Smooth muscle cell (in vitro differentiated cells): ENCODE results near the gene PLAC8L1. TPM values are rescaled to one million over a fixed set of nuclear protein-coding genes. Genes with fewer than 3 reads are reported as not detected.

ENCODE experiments used
- DNase-seq: peaks from one replicate; lab custom pipeline; 2025; ENCODE audit not compliant: unreplicated experiment; lab: John Stamatoyannopoulos, UW
- H2AFZ ChIP-seq: fragments of 200-600 bp; sonication (generic); 2 replicates; pipeline ENCODE4 v1.6.0; 2016; ENCODE audit warnings: antibody characterized with exemption, low read depth, mild to moderate bottlenecking
- H3F3A ChIP-seq: fragments of 200-600 bp; sonication (generic); 2 replicates; pipeline ENCODE4 v1.6.0; 2017; ENCODE audit warnings: antibody characterized with exemption, low read depth
- H3K27ac ChIP-seq: fragments of 200-600 bp; sonication (generic); 2 replicates; pipeline ENCODE4 v1.5.1; 2016; ENCODE audit warnings: low read depth, mild to moderate bottlenecking
- H3K27me3 ChIP-seq: fragments of 200-600 bp; sonication (generic); 2 replicates; pipeline ENCODE4 v1.6.1; 2016; ENCODE audit warnings: low read depth, mild to moderate bottlenecking
- H3K36me3 ChIP-seq: fragments of 200-600 bp; sonication (generic); 2 replicates; pipeline ENCODE4 v1.5.1; 2016; ENCODE audit warnings: low read depth
- H3K4me1 ChIP-seq: fragments of 200-600 bp; sonication (generic); 2 replicates; pipeline ENCODE4 v1.5.1; 2016; ENCODE audit warnings: low read depth
- H3K4me2 ChIP-seq: fragments of 200-600 bp; sonication (generic); 2 replicates; pipeline ENCODE4 v1.6.0; 2016; ENCODE audit warnings: mild to moderate bottlenecking
- H3K4me3 ChIP-seq: fragments of 200-600 bp; sonication (generic); 2 replicates; pipeline ENCODE4 v1.5.1; 2016; ENCODE audit warnings: mild to moderate bottlenecking
- H3K79me2 ChIP-seq: fragments of 200-600 bp; sonication (generic); 2 replicates; pipeline ENCODE4 v1.6.0; 2016; ENCODE audit warnings: low read depth, mild to moderate bottlenecking
- H3K9ac ChIP-seq: fragments of 200-600 bp; sonication (generic); 2 replicates; pipeline ENCODE4 v1.6.0; 2016; ENCODE audit warnings: low read depth
- H3K9me3 ChIP-seq: fragments of 200-600 bp; sonication (generic); replicated peaks from 2 replicates; pipeline ENCODE4 v1.5.1; 2016; ENCODE audit warnings: low read depth
- H4K20me1 ChIP-seq: fragments of 200-600 bp; sonication (generic); 2 replicates; pipeline ENCODE4 v1.6.0; 2016; ENCODE audit warnings: low read depth
- WGBS: methylation state at CpG from one replicate; pipeline ENCODE4 v1.1.7; 2016; ENCODE audit warnings: low lambda C conversion rate; 5-methylcytosine and 5-hydroxymethylcytosine counted together
- polyA plus RNA-seq: library from polyadenylated mRNA; unstranded; fragments of >200 nt; fragmentation: Nextera tagmentation; extraction: Ambion mirVana; gene quantifications from 2 replicates; pipeline ENCODE4 v1.2.1, GENCODE V29; 2016
- total RNA-seq: library from RNA; depleted of rRNA; stranded (reverse); fragments of >200 nt; gene quantifications from 2 replicates; pipeline ENCODE4 v1.2.3, GENCODE V29; 2014
- TF ChIP-seq, protein P1 (sequence below): fragments of 200-600 bp; sonication (generic); IDR thresholded peaks from 2 replicates; pipeline ENCODE4 v1.5.1; 2017; ENCODE audit warnings: borderline replicate concordance, mild to moderate bottlenecking, antibody characterized with exemption; ENCODE audit not compliant: insufficient read depth, poor library complexity, severe bottlenecking

PLAC8L1 gene
- total and polyA plus RNA-seq, 2 experiments from 2014 or later, result 0.35 TPM; not detected in 1

DNA sequence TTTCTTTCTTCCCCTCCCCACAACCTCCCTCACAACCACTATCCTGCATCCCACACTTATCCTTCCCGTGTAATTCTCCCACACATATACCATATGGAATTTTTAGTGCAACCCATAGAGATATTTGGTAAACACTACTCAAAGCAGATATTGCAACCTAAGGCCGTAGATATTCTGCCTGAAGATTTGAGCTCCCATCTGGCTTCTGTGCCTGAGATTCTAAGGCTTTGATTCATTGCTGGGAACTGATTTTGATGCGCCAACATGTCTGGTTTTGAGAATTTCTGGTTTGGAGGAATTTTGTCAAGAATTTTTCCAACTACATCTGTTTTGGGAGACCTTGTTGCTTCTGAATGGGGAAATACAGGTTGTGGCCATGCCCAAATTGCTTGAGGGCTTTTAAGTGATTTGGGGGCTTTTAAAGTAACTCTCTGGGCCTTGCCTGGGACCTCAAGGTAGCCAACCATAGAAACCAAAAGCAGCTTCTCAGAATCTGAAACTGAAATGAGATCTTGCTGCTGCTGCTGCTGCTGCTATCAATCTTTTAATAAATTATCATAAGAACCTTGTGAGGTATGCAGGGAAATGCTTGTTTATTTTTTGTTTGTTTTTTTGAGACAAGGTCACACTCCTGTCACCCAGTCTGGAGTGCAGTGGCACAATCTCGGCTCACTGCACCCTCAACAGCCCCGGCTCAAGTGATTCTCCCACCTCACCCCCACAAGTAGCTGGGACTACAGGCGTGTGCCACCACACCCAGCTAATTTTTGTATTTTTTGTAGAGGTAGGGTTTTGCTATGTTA lies 36.2 kb downstream of the PLAC8L1 start:
- no peak overlapping the region for H3K9ac ChIP-seq
- no peaks in the 10 kb centered on the region for H3K9me3 ChIP-seq
- TF ChIP-seq, protein P1, sequence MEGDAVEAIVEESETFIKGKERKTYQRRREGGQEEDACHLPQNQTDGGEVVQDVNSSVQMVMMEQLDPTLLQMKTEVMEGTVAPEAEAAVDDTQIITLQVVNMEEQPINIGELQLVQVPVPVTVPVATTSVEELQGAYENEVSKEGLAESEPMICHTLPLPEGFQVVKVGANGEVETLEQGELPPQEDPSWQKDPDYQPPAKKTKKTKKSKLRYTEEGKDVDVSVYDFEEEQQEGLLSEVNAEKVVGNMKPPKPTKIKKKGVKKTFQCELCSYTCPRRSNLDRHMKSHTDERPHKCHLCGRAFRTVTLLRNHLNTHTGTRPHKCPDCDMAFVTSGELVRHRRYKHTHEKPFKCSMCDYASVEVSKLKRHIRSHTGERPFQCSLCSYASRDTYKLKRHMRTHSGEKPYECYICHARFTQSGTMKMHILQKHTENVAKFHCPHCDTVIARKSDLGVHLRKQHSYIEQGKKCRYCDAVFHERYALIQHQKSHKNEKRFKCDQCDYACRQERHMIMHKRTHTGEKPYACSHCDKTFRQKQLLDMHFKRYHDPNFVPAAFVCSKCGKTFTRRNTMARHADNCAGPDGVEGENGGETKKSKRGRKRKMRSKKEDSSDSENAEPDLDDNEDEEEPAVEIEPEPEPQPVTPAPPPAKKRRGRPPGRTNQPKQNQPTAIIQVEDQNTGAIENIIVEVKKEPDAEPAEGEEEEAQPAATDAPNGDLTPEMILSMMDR, result no peak
- no peaks in the 10 kb centered on the region for H4K20me1 ChIP-seq
- H3K4me2 ChIP-seq, result no peak overlapping the region
- no peak overlapping the region for H3K27ac ChIP-seq
- no peaks in the 10 kb centered on the region for H3K79me2 ChIP-seq
- no peaks in the 10 kb centered on the region for H3F3A ChIP-seq
- H3K36me3 ChIP-seq, result no peaks in the 10 kb centered on the region
- no peak for DNase-seq
- H3K27me3 ChIP-seq, result peaks cover 21% of the 10 kb centered on the region
- H2AFZ ChIP-seq, result no peak overlapping the region
- no peaks in the 10 kb centered on the region for H3K4me1 ChIP-seq
- 87% methylated on average over 6 of the region's 6 CpGs for WGBS
- no peak overlapping the region for H3K4me3 ChIP-seq

DNA sequence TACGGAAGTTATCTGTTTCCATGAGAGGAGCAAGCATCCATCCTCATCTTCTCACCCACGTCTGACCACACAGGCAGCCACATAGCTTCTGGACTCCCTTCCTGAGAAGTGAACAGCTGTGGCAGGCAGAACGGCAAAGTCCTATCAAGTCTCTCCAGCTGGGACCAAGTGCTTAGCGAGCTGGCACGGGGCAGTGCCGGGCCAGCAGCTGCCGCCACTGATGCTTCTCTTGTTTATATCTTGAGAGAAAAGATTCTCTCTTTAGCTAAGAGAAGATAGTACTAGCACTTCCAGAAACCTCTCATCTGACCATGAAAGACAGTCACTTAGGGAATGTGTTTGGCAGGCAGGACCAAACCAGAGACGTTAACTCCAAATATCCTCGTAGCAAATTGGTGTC lies 37.2 kb downstream of the PLAC8L1 start:
- Histone ChIP-seq H3K9me3 (no peaks in the 10 kb centered on the region), H3K27me3 (peaks cover 12% of the 10 kb centered on the region), H4K20me1 (no peaks in the 10 kb centered on the region), H3K79me2 (no peaks in the 10 kb centered on the region), H3K9ac (no peak overlapping the region), H3F3A (no peaks in the 10 kb centered on the region), H3K4me3 (no peak overlapping the region), H3K4me2 (no peak overlapping the region), H2AFZ (no peak overlapping the region), H3K36me3 (no peaks in the 10 kb centered on the region), H3K27ac (no peak overlapping the region), H3K4me1 (no peaks in the 10 kb centered on the region)
- 91% methylated on average over 9 of the region's 9 CpGs for WGBS
- DNase-seq, result no peak
- TF ChIP-seq, protein P1, result no peak

DNA sequence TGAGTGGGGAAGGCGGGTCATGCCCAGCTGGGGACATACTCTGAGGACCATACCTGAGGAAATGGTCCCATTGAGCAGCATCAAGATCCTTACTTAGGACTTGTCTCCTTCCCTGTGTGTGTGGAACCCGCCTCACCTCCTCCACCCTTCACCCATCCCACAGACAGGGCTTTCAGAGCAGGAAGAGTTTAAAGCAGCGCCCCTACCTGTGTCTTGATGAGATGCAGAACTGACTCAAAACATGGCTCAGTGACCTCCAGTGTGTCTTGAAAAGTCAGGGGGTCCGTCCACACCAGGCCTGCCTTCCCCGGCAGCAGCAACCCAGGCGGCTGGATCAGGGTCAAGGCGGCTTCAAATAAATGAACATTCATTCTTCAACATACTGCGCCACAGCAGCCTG lies 38.4 kb downstream of the PLAC8L1 start:
- Histone ChIP-seq H3K9me3 (no peaks in the 10 kb centered on the region), H3K4me1 (no peaks in the 10 kb centered on the region), H2AFZ (no peak overlapping the region), H3K36me3 (no peaks in the 10 kb centered on the region), H3F3A (no peaks in the 10 kb centered on the region), H3K27ac (no peak overlapping the region), H3K27me3 (peaks cover 8% of the 10 kb centered on the region), H3K79me2 (no peaks in the 10 kb centered on the region), H3K4me2 (no peak overlapping the region), H4K20me1 (no peaks in the 10 kb centered on the region), H3K9ac (no peak overlapping the region), H3K4me3 (no peak overlapping the region)
- TF ChIP-seq, protein P1, result no peak
- DNase-seq, result no peak
- WGBS, result 81% methylated on average over 8 of the region's 8 CpGs

DNA sequence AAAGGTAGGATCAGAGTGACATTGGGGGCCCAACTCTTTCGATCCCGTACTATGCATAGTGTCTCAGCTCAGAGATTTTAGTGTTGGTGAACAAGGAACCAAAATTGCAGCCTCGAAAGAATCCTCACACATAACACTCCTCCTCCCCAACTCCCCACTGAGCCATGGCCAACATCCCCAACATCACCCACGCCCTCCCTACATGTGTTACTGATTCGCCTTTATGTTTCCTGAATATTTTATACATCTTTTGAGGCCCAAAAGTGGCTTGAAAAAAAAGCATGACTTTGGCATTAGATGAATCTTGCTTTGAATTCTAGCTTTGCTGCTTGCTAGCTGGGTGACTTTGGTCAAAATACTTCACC lies 45.2 kb downstream of the PLAC8L1 start:
- Histone ChIP-seq H4K20me1 (no peaks in the 10 kb centered on the region), H3K4me3 (no peak overlapping the region), H3K79me2 (no peaks in the 10 kb centered on the region), H3F3A (no peaks in the 10 kb centered on the region), H3K4me1 (no peaks in the 10 kb centered on the region), H3K27ac (no peak overlapping the region), H3K4me2 (no peak overlapping the region), H3K36me3 (no peaks in the 10 kb centered on the region), H3K27me3 (peaks cover 13% of the 10 kb centered on the region), H2AFZ (no peak overlapping the region), H3K9ac (no peak overlapping the region), H3K9me3 (no peaks in the 10 kb centered on the region)
- TF ChIP-seq, protein P1, result no peak
- WGBS, result 97% methylated on average over 5 of the region's 5 CpGs
- DNase-seq, result no peak
